Osteoblast (primary cell): Measurements from ENCODE around the gene SACS. TPM values are rescaled to one million over a fixed set of nuclear protein-coding genes. Genes with fewer than 3 reads are reported as not detected.

ENCODE experiments used
- DNase-seq: peaks from one replicate; pipeline ENCODE4 v3.0.0; 2011; ENCODE audit warnings: low spot score, mixed read lengths; ENCODE audit not compliant: insufficient read length; ENCODE audit errors: missing footprints
- H2AFZ ChIP-seq: 2 replicates; pipeline ENCODE4 v1.6.0; 2011; ENCODE audit warnings: mild to moderate bottlenecking, low read length
- H3K27ac ChIP-seq: 2 replicates; pipeline ENCODE4 v1.5.1; 2011; ENCODE audit warnings: mild to moderate bottlenecking, low read depth, low read length, moderate library complexity
- H3K27me3 ChIP-seq: 2 replicates; pipeline ENCODE4 v1.6.0; 2012; ENCODE audit warnings: mild to moderate bottlenecking, control low read depth, inconsistent platforms, low read length, moderate library complexity; ENCODE audit not compliant: insufficient read depth
- H3K36me3 ChIP-seq: 2 replicates; pipeline ENCODE4 v1.5.1; 2011; ENCODE audit warnings: mild to moderate bottlenecking, low read length, control low read depth, moderate library complexity; ENCODE audit not compliant: insufficient read depth
- H3K4me1 ChIP-seq: 2 replicates; pipeline ENCODE4 v1.5.1; 2011; ENCODE audit warnings: mild to moderate bottlenecking, low read length, control low read depth, moderate library complexity; ENCODE audit not compliant: insufficient read depth
- H3K4me2 ChIP-seq: 2 replicates; pipeline ENCODE4 v1.6.0; 2011; ENCODE audit warnings: mild to moderate bottlenecking, low read length; ENCODE audit not compliant: insufficient read depth
- H3K4me3 ChIP-seq: fragments of 200-600 bp; sonication (generic); 3 replicates; pipeline ENCODE4 v1.5.1; 2012; ENCODE audit warnings: mild to moderate bottlenecking, low read length, inconsistent platforms; ENCODE audit not compliant: insufficient read depth
- H3K79me2 ChIP-seq: 2 replicates; pipeline ENCODE4 v1.6.0; 2012; ENCODE audit warnings: mild to moderate bottlenecking, low read length, control low read depth, inconsistent platforms; ENCODE audit not compliant: insufficient read depth
- H3K9me3 ChIP-seq: 2 replicates; pipeline ENCODE4 v1.5.1; 2011; ENCODE audit warnings: low read depth, low read length, control low read depth
- H4K20me1 ChIP-seq: 2 replicates; pipeline ENCODE4 v1.6.0; 2012; ENCODE audit warnings: mild to moderate bottlenecking, low read length, control low read depth; ENCODE audit not compliant: insufficient read depth
- CTCF ChIP-seq: IDR thresholded peaks from 2 replicates; pipeline ENCODE4 v1.5.1; 2011; ENCODE audit warnings: mild to moderate bottlenecking, low read depth, low read length, moderate library complexity; ENCODE audit errors: extremely low read depth
- total RNA-seq: library from RNA; depleted of rRNA; stranded (reverse); fragments of >200 nt; gene quantifications from 2 replicates; pipeline ENCODE4 v1.2.3, GENCODE V29; 2012

SACS gene
- total RNA-seq, 1 donor, result 59.0 TPM

- peaks cover 7% of the 10 kb centered on the region for H3K4me1 ChIP-seq
- H3K36me3 ChIP-seq, result no peaks in the 10 kb centered on the region
- no peak overlapping the region for H2AFZ ChIP-seq
- no peak overlapping the region for H3K4me3 ChIP-seq
- no peaks in the 10 kb centered on the region for H4K20me1 ChIP-seq
- H3K79me2 ChIP-seq, result no peaks in the 10 kb centered on the region
- H3K27me3 ChIP-seq, result no peaks in the 10 kb centered on the region
- no peaks in the 10 kb centered on the region for H3K9me3 ChIP-seq
- H3K4me2 ChIP-seq, result no peak overlapping the region
- no peak overlapping the region for H3K27ac ChIP-seq
- TF ChIP-seq CTCF, result no peak
- no peak for DNase-seq
These were observed 47.6 kb downstream of the SACS start for GRCh38 chr13:23385931-23386330.

- Histone ChIP-seq H3K4me1 (peaks cover 11% of the 10 kb centered on the region), H3K4me3 (no peak overlapping the region), H3K27me3 (no peaks in the 10 kb centered on the region), H3K79me2 (no peaks in the 10 kb centered on the region), H3K27ac (peak overlapping the region; percentile 8), H3K4me2 (no peak overlapping the region), H3K9me3 (no peaks in the 10 kb centered on the region), H4K20me1 (no peaks in the 10 kb centered on the region), H3K36me3 (no peaks in the 10 kb centered on the region), H2AFZ (no peak overlapping the region)
- peak; percentile 54 for DNase-seq
- TF ChIP-seq CTCF, result no peak
These were observed 49.4 kb downstream of the SACS start for GRCh38 chr13:23384111-23384510.

DNA sequence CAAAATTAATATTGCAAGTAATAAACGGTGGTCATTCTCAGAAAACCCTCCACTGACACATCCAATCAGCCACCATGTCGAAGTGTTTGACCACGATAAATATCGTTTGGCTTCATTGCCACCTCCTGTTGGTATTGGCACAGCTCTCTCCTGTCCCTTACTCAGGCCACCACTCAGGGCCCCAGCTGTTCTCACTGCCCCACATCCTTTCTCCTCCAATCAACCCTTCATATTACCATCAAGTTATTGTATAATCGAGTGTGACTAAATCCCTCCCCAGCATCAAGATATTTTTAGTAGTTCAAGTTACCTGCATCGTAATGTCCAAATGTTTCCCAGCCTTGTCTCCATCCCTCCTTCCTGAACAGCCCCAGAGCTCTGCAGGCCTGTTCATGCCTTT lies 50.4 kb downstream of the SACS start:
- Histone ChIP-seq H3K4me2 (no peak overlapping the region), H3K4me1 (peaks cover 19% of the 10 kb centered on the region), H3K9me3 (no peaks in the 10 kb centered on the region), H3K27ac (no peak overlapping the region), H2AFZ (no peak overlapping the region), H3K27me3 (no peaks in the 10 kb centered on the region), H3K4me3 (no peak overlapping the region), H4K20me1 (no peaks in the 10 kb centered on the region), H3K79me2 (no peaks in the 10 kb centered on the region), H3K36me3 (no peaks in the 10 kb centered on the region)
- TF ChIP-seq CTCF, result no peak
- no peak for DNase-seq

- H3K27ac ChIP-seq, result no peak overlapping the region
- no peak overlapping the region for H3K4me2 ChIP-seq
- TF ChIP-seq CTCF, result no peak
- H3K36me3 ChIP-seq, result no peaks in the 10 kb centered on the region
- no peaks in the 10 kb centered on the region for H3K9me3 ChIP-seq
- no peaks in the 10 kb centered on the region for H3K79me2 ChIP-seq
- no peaks in the 10 kb centered on the region for H3K27me3 ChIP-seq
- H3K4me1 ChIP-seq, result peaks cover 32% of the 10 kb centered on the region
- no peak overlapping the region for H2AFZ ChIP-seq
- H3K4me3 ChIP-seq, result no peak overlapping the region
- DNase-seq, result no peak
- H4K20me1 ChIP-seq, result no peaks in the 10 kb centered on the region
These were observed 51.6 kb downstream of the SACS start for GRCh38 chr13:23381866-23382265.
